PC-3 (cell line): ENCODE data around the gene PIRT. TPM values are rescaled to one million over a fixed set of nuclear protein-coding genes. Genes with fewer than 3 reads are reported as not detected.

Source experiments
- ATAC-seq: fragments of 200-7000 bp; cut with Tn5 transposase; 2 replicates; pipeline ENCODE4 v1.9.1; 2020; ENCODE audit warnings: mild to moderate bottlenecking, moderate library complexity
- BruUV-seq: library from RNA; stranded (reverse); fragments of 400-500 nt; replicated peaks from 2 replicates; lab custom pipeline; 2021; lab: Mats Ljungman, UMichigan
- CTCF ChIA-PET: fragments of 300-600 bp; sonication (Branson Sonifier 250); formaldehyde crosslinking; loops from one replicate; lab custom pipeline; 2022; ENCODE audit warnings: antibody characterized with exemption; lab: Charles Lee
- POLR2A ChIA-PET: fragments of 300-600 bp; sonication (Branson Sonifier 250); formaldehyde crosslinking; loops from one replicate; lab custom pipeline; 2022; ENCODE audit warnings: antibody characterized with exemption; ENCODE audit not compliant: unreplicated experiment; lab: Charles Lee
- DNase-seq: peaks from one replicate; pipeline ENCODE4 v3.0.0-alpha.2; 2015
- H2AFZ ChIP-seq: fragments of 300-600 bp; sonication (generic); 2 replicates; pipeline ENCODE4 v1.6.0; 2016; ENCODE audit warnings: antibody characterized with exemption, low read length
- H3F3A ChIP-seq: fragments of 300-600 bp; sonication (generic); one replicate; pipeline ENCODE4 v1.6.0; 2017; ENCODE audit warnings: antibody characterized with exemption, low read length, control low read depth, mild to moderate bottlenecking; ENCODE audit not compliant: unreplicated experiment
- H3K27ac ChIP-seq: fragments of 300-600 bp; sonication (generic); 2 replicates; pipeline ENCODE4 v1.5.1; 2016; ENCODE audit warnings: mild to moderate bottlenecking, low read length
- H3K27me3 ChIP-seq: fragments of 300-600 bp; sonication (generic); 2 replicates; pipeline ENCODE4 v1.6.1; 2016; ENCODE audit warnings: low read length, mixed read lengths
- H3K36me3 ChIP-seq: fragments of 300-600 bp; sonication (generic); 2 replicates; pipeline ENCODE4 v1.6.1; 2016; ENCODE audit warnings: low read depth, mixed run types, low read length, mixed read lengths
- H3K4me1 ChIP-seq: fragments of 300-600 bp; sonication (generic); 2 replicates; pipeline ENCODE4 v1.5.1; 2016; ENCODE audit warnings: low read length; ENCODE audit not compliant: insufficient read depth
- H3K4me2 ChIP-seq: fragments of 300-600 bp; sonication (generic); 2 replicates; pipeline ENCODE4 v1.6.0; 2016; ENCODE audit warnings: low read length
- H3K4me3 ChIP-seq: fragments of 300-600 bp; sonication (generic); 2 replicates; pipeline ENCODE4 v1.5.1; 2016; ENCODE audit warnings: mild to moderate bottlenecking, low read length, mixed read lengths
- H3K79me2 ChIP-seq: fragments of 300-600 bp; sonication (generic); 2 replicates; pipeline ENCODE4 v1.6.1; 2017; ENCODE audit warnings: low read length, mixed read lengths
- H3K9ac ChIP-seq: fragments of 300-600 bp; sonication (generic); 2 replicates; pipeline ENCODE4 v1.6.0; 2016; ENCODE audit warnings: mild to moderate bottlenecking, low read length
- H3K9me2 ChIP-seq: fragments of 300-600 bp; sonication (generic); replicated peaks from 2 replicates; pipeline ENCODE4 v1.6.1; 2016; ENCODE audit warnings: mixed run types, low read length, mixed read lengths
- H3K9me3 ChIP-seq: fragments of 300-600 bp; sonication (generic); 2 replicates; pipeline ENCODE4 v1.6.1; 2016; ENCODE audit warnings: low read length, mixed read lengths
- H4K20me1 ChIP-seq: fragments of 300-600 bp; sonication (generic); 2 replicates; pipeline ENCODE4 v1.6.1; 2016; ENCODE audit warnings: low read length, mixed read lengths
- EZH2 ChIP-seq: fragments of 300-600 bp; sonication (generic); IDR thresholded peaks from one replicate; pipeline ENCODE4 v1.6.1; 2017; ENCODE audit warnings: antibody characterized with exemption, mild to moderate bottlenecking, low read length; ENCODE audit not compliant: unreplicated experiment
- EZH2phosphoT487 ChIP-seq: fragments of 300-600 bp; sonication (generic); IDR thresholded peaks from 2 replicates; pipeline ENCODE4 v1.6.1; 2018; ENCODE audit warnings: mild to moderate bottlenecking, antibody characterized with exemption, low read length, borderline replicate concordance
- intact Hi-C: fragments of 100-400 bp; cut with micrococcal nuclease; formaldehyde crosslinking; loops from 2 replicates; pipeline ENCODE4 v1.9.0; 2023
- total RNA-seq: library from RNA; depleted of rRNA; stranded (reverse); fragments of >200 nt; gene quantifications from 2 replicates; pipeline ENCODE4 v1.2.3, GENCODE V29; 2014
- TF ChIP-seq, protein P1 (sequence below): fragments of 300-600 bp; sonication (generic); conservative IDR thresholded peaks from 2 replicates; pipeline ENCODE4 v1.5.1; 2017; ENCODE audit warnings: antibody characterized with exemption, low read depth, mild to moderate bottlenecking, low read length

Gene PIRT
- total RNA-seq, 1 experiment from 2014 or later = not detected

DNA sequence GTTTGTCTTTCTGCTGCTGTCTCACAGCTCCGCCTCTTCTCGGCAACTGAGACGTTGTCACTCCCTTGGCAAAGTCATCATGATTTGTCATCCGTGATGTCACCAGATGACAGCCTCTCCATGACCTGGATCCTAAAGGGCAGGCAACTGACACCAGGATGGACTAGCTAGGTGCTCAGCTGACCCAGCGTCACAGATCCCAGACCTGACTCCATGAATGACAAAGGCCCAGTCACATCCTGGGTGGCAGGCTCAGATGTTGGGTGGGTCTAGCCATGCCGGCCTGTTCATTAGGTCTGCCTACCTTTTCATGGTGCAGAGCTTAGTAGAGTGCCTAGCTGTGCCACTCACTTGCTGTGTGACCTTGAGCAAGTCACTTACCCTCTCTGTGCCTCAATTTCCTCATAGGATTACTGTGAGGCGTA, 30.2 kb downstream of the PIRT start:
- Histone ChIP-seq H4K20me1 (no peaks in the 10 kb centered on the region), H2AFZ (no peak overlapping the region), H3K4me2 (no peak overlapping the region), H3F3A (no peaks in the 10 kb centered on the region), H3K79me2 (no peaks in the 10 kb centered on the region), H3K36me3 (no peaks in the 10 kb centered on the region), H3K4me3 (no peak overlapping the region), H3K9ac (no peak overlapping the region), H3K4me1 (no peaks in the 10 kb centered on the region), H3K27ac (no peak overlapping the region), H3K9me2 (no peaks in the 10 kb centered on the region), H3K9me3 (no peaks in the 10 kb centered on the region), H3K27me3 (no peaks in the 10 kb centered on the region)
- intact Hi-C loops = no loop called here
- CTCF ChIA-PET = no interaction called here
- BruUV-seq = no TSS peak
- DNase-seq = no peak
- no peak for TF ChIP-seq EZH2phosphoT487
- TF ChIP-seq EZH2 = no peak
- TF ChIP-seq, protein P1, sequence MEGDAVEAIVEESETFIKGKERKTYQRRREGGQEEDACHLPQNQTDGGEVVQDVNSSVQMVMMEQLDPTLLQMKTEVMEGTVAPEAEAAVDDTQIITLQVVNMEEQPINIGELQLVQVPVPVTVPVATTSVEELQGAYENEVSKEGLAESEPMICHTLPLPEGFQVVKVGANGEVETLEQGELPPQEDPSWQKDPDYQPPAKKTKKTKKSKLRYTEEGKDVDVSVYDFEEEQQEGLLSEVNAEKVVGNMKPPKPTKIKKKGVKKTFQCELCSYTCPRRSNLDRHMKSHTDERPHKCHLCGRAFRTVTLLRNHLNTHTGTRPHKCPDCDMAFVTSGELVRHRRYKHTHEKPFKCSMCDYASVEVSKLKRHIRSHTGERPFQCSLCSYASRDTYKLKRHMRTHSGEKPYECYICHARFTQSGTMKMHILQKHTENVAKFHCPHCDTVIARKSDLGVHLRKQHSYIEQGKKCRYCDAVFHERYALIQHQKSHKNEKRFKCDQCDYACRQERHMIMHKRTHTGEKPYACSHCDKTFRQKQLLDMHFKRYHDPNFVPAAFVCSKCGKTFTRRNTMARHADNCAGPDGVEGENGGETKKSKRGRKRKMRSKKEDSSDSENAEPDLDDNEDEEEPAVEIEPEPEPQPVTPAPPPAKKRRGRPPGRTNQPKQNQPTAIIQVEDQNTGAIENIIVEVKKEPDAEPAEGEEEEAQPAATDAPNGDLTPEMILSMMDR = no peak
- no peak for ATAC-seq
- POLR2A ChIA-PET = no interaction called here

GRCh38 chr17:10806545-10807262, 31.2 kb downstream of the PIRT start:
- ChIA-PET CTCF (no interaction called here), POLR2A (no interaction called here)
- Histone ChIP-seq H3K27me3 (no peaks in the 10 kb centered on the region), H3K9me2 (no peaks in the 10 kb centered on the region), H3K27ac (no peak overlapping the region), H3K4me3 (no peak overlapping the region), H3K4me1 (no peaks in the 10 kb centered on the region), H3K4me2 (no peak overlapping the region), H2AFZ (no peak overlapping the region), H3K36me3 (no peaks in the 10 kb centered on the region), H4K20me1 (no peaks in the 10 kb centered on the region), H3K9ac (no peak overlapping the region), H3F3A (no peaks in the 10 kb centered on the region), H3K79me2 (no peaks in the 10 kb centered on the region), H3K9me3 (no peaks in the 10 kb centered on the region)
- no peak for ATAC-seq
- no TSS peak for BruUV-seq
- intact Hi-C loops = no loop called here
- no peak for TF ChIP-seq EZH2
- no peak for TF ChIP-seq EZH2phosphoT487
- TF ChIP-seq, protein P1 = no peak
- no peak for DNase-seq

DNA sequence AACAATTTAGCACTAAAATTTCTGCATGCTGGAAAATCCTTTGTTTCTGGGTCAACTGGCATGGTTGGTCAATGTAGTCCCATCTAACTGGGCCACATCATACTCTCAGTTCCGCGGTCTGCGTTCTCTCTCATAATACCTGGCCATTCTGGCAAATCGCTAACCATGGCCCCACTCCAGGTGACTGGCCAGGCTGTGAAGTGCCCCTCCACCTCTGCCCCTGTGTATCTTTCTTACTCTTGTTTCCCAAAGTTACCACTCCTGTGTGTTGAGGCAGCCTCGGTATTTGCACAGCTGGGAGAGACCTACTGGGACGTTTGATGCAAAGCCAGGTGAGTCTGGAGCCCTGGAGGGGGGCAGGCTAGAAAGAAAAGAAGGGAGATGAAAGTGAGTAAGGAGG, 32.0 kb downstream of the PIRT start:
- Histone ChIP-seq H3K36me3 (no peaks in the 10 kb centered on the region), H3K9ac (no peak overlapping the region), H4K20me1 (no peaks in the 10 kb centered on the region), H3K9me2 (no peaks in the 10 kb centered on the region), H3K79me2 (no peaks in the 10 kb centered on the region), H3K4me3 (no peak overlapping the region), H3K27me3 (no peaks in the 10 kb centered on the region), H3K4me2 (no peak overlapping the region), H3K9me3 (no peaks in the 10 kb centered on the region), H2AFZ (no peak overlapping the region), H3K4me1 (peaks cover 4% of the 10 kb centered on the region; the same call in 1 of the 2 replicates), H3K27ac (no peak overlapping the region), H3F3A (no peaks in the 10 kb centered on the region)
- POLR2A ChIA-PET = no interaction called here
- CTCF ChIA-PET = no interaction called here
- ATAC-seq = no peak
- TF ChIP-seq EZH2 (no peak), EZH2phosphoT487 (no peak)
- TF ChIP-seq, protein P1 = no peak
- intact Hi-C loops = no loop called here
- DNase-seq = no peak
- no TSS peak for BruUV-seq
